Measurements from ENCODE around the gene CIAPIN1. TPM values are rescaled to one million over a fixed set of nuclear protein-coding genes. Genes with fewer than 3 reads are reported as not detected.

Gene CIAPIN1
- total RNA-seq, 2 experiments from 2014 or later, result 53.3 to 53.4 TPM

DNA sequence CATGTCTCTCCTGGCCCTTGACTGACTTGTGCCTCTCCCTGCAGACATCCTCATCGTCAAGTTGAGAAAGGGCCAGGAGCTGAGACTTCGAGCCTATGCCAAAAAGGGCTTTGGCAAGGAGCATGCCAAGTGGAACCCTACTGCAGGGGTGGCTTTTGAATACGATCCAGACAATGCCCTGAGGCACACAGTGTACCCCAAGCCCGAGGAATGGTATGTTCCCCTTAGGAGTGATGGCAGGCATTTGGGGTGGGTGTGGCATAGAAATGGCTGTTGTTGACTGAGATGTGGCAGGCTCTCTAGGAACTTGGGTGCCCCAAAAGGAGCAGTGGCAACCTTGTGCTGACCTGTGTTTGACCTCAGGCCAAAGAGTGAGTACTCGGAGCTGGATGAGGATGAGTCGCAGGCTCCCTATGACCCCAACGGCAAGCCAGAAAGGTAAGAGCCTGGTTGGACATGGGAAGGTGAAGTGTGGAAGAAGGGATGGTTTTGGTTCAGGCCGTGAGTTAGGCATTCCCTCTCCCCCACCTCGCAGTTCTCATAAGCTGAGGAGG lies 22.8 kb upstream of the CIAPIN1 start:
- TF ChIP-seq, protein P1, sequence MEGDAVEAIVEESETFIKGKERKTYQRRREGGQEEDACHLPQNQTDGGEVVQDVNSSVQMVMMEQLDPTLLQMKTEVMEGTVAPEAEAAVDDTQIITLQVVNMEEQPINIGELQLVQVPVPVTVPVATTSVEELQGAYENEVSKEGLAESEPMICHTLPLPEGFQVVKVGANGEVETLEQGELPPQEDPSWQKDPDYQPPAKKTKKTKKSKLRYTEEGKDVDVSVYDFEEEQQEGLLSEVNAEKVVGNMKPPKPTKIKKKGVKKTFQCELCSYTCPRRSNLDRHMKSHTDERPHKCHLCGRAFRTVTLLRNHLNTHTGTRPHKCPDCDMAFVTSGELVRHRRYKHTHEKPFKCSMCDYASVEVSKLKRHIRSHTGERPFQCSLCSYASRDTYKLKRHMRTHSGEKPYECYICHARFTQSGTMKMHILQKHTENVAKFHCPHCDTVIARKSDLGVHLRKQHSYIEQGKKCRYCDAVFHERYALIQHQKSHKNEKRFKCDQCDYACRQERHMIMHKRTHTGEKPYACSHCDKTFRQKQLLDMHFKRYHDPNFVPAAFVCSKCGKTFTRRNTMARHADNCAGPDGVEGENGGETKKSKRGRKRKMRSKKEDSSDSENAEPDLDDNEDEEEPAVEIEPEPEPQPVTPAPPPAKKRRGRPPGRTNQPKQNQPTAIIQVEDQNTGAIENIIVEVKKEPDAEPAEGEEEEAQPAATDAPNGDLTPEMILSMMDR (IDR thresholded peaks at IDR 0.05), result no peak
- POLR2A ChIA-PET, result interaction anchor here (1.5 to 6.9 kb wide), 2 partner anchors 7 to 16 kb away, joined by 4 to 29 read pairs; partner anchors contain the start of genes DOK4 and POLR2C
- H3K9me3 Mint-ChIP-seq, result no peaks in the 10 kb centered on the region
- peaks cover 26% of the 10 kb centered on the region for H3K36me3 Mint-ChIP-seq (ENCODE audit: low read depth)
- H3K27me3 Mint-ChIP-seq, result no peaks in the 10 kb centered on the region
- H3K27ac Mint-ChIP-seq, result peak overlapping the region; percentile 3
- intact Hi-C loops (cut with micrococcal nuclease), result loop anchor here (5.0 kb wide), 1 partner anchor 57 kb away; no protein-coding TSS in a partner anchor
- CTCF ChIA-PET, result interaction anchor here (2.2 kb wide), 2 partner anchors 7 to 50 kb away, joined by 5 to 13 read pairs; partner anchors contain the start of gene POLR2C
- H3K4me1 Mint-ChIP-seq (ENCODE audit: low read depth), result peaks cover 5% of the 10 kb centered on the region
- no peak overlapping the region for H3K4me3 Mint-ChIP-seq
- ATAC-seq (no peak), DNase-seq (no peak)

DNA sequence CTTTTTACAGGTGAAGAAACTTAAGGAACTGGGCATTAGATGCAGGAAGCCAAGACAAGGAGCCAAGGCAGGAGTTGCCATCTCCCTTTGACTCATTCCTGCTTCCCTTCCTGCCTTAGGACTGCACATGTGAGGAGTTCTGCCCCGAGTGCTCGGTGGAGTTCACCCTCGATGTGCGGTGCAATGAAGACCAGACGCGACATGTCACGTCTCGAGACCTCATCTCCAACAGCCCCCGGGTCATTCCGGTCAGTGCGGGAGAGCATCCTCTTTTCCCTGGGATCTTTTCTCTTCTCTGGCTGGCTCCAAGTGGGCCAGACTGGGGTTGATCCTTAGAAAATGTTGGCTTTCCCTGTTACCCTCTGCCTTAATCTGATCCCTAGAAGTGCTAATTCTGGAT lies 21.9 kb upstream of the CIAPIN1 start:
- POLR2A ChIA-PET, result no interaction called here
- DNase-seq (no peak), ATAC-seq (no peak)
- Mint-ChIP-seq H3K4me3 (no peak overlapping the region), H3K4me1 (ENCODE audit: low read depth) (peaks cover 13% of the 10 kb centered on the region), H3K27ac (no peak overlapping the region), H3K9me3 (no peaks in the 10 kb centered on the region), H3K27me3 (no peaks in the 10 kb centered on the region), H3K36me3 (ENCODE audit: low read depth) (peaks cover 34% of the 10 kb centered on the region)
- TF ChIP-seq, protein P1 (IDR thresholded peaks at IDR 0.05), result no peak
- intact Hi-C loops (cut with micrococcal nuclease), result loop anchor here (5.0 kb wide), 1 partner anchor 58 kb away; no protein-coding TSS in a partner anchor
- CTCF ChIA-PET, result no interaction called here

GRCh38 chr16:57468346-57468745 lies 21.2 kb upstream of the CIAPIN1 start:
- Mint-ChIP-seq H3K36me3 (ENCODE audit: low read depth) (peaks cover 40% of the 10 kb centered on the region), H3K27ac (no peak overlapping the region), H3K4me1 (ENCODE audit: low read depth) (peaks cover 20% of the 10 kb centered on the region), H3K9me3 (no peaks in the 10 kb centered on the region), H3K27me3 (no peaks in the 10 kb centered on the region), H3K4me3 (no peak overlapping the region)
- CTCF ChIA-PET, result interaction anchor here (0.8 kb wide), 1 partner anchor 52 kb away, joined by 3 read pairs; no protein-coding TSS in a partner anchor
- ATAC-seq, result no peak
- DNase-seq, result no peak
- POLR2A ChIA-PET, result no interaction called here
- intact Hi-C loops (cut with micrococcal nuclease), result loop anchor here (5.0 kb wide), 1 partner anchor 59 kb away; no protein-coding TSS in a partner anchor
- TF ChIP-seq, protein P1 (IDR thresholded peaks at IDR 0.05), result no peak

DNA sequence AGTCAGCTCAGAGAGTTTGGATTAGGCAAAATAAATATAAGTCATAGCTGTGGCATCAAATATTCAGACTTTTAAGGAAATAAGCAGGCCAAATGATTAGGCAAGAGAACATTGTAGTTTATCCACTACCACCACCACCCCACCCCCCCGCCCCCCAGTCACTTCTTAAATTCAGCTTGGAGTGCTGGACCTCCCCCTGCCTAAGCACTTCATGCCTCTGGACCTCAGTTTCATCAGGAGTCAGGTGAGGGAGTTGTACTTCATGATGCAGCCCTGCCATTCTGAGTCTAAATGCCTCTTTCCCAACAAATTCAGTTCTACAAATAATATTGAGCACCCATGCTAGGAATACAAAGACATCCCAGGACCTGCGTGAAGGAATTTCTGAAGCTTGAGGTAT lies 17.3 kb upstream of the CIAPIN1 start:
- TF ChIP-seq, protein P1 (IDR thresholded peaks at IDR 0.05), result no peak
- ChIA-PET CTCF (interaction anchor here (0.8 to 6.9 kb wide), 6 partner anchors 8 to 55 kb away, joined by 3 to 35 read pairs (median 4); no protein-coding TSS in a partner anchor), POLR2A (interaction anchor here (0.9 to 6.1 kb wide), 6 partner anchors 9 to 66 kb away, joined by 3 to 47 read pairs (median 6); partner anchors contain the start of genes CIAPIN1 and COQ9)
- Mint-ChIP-seq H3K4me3 (no peak overlapping the region), H3K9me3 (no peaks in the 10 kb centered on the region), H3K36me3 (ENCODE audit: low read depth) (peaks cover 42% of the 10 kb centered on the region), H3K27me3 (no peaks in the 10 kb centered on the region), H3K27ac (peak overlapping the region; percentile 39), H3K4me1 (ENCODE audit: low read depth) (peaks cover 25% of the 10 kb centered on the region)
- intact Hi-C loops (cut with micrococcal nuclease), result no loop called here
- DNase-seq, result no peak
- no peak for ATAC-seq

- Mint-ChIP-seq H3K4me3 (peak overlapping the region; percentile 99), H3K27me3 (no peaks in the 10 kb centered on the region), H3K9me3 (no peaks in the 10 kb centered on the region), H3K4me1 (ENCODE audit: low read depth) (peaks cover 25% of the 10 kb centered on the region), H3K27ac (peak overlapping the region; percentile 100), H3K36me3 (ENCODE audit: low read depth) (peaks cover 36% of the 10 kb centered on the region)
- intact Hi-C loops (cut with micrococcal nuclease), result no loop called here
- ATAC-seq, result peak; percentile 23
- TF ChIP-seq, protein P1 (IDR thresholded peaks at IDR 0.05), result no peak
- CTCF ChIA-PET, result interaction anchor here (0.8 to 6.9 kb wide), 19 partner anchors 8 to 186 kb away, joined by 3 to 55 read pairs (median 9); partner anchors contain the start of genes CIAPIN1, COQ9 and DOK4
- DNase-seq, result no peak
- POLR2A ChIA-PET, result interaction anchor here (0.9 to 6.1 kb wide), 18 partner anchors 11 to 195 kb away, joined by 3 to 47 read pairs (median 5); partner anchors contain the start of genes CIAPIN1, COQ9 and DOK4
Measured at GRCh38 chr16:57462978-57463362, 15.8 kb upstream of the CIAPIN1 start.

All from activated CD8-positive, alpha-beta T cell treated with anti-CD3 and anti-CD28 coated beads for 36 hours (primary cell).